ENCODE data around the gene BCS1L. TPM values are rescaled to one million over a fixed set of nuclear protein-coding genes. Genes with fewer than 3 reads are reported as not detected.

The BCS1L gene
- total RNA-seq, 3 donors from 2014 or later = 26.4 to 35.4 (median 32.4) TPM

DNA sequence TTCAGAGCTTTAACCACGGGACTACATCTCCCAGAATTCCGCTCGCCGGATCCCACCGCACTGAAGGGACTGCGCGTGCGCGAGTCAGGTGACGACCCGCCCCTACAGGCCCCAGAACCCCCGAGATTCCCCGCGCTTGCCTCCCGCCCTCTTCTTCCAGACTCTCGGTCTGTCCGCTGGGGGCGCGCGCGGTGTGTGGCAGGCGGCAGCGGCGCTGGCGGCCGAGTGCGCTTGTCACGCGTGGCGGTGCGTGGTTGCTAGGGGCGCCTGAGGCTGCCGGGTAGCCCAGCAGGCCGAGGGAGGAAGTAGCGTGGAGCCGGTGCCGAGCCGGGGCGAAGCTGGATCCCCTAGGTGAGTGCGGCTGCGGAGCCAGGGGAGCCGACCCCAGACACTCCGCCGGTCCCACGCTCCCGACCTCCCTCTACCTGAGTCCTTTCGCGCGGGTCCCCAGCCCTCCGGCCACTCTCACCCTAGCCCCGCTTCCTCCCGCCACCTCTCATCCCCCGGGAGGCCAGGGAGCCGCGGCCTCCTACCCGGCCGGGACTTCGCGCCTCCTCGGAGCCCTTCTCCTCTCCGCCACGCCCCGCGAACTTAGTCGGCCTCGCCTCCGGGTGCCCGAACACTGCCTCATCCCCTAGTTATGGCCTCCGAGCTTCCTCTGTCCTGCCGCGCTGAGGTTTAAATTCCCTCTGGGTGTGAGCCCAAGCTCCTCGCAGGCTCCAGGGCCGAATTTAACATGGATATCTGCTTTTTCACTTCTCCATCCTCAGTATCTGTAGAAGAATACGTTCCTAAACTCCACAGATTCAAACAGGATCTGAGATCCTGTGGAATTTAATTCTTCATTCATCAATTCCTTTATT, 51.4 kb downstream of the BCS1L start, which contains the start of gene TTLL4:
TSS of gene TTLL4 (plus strand) at position 149 of the 863 bp plus-strand sequence. CDS start 26,842 bp downstream, outside the sequence.
- H3K4me3 ChIP-seq = peak within 1 kb of the TSS; percentile 75 to 93 (median 75)
- H3K27me3 ChIP-seq = no peaks in the 10 kb centered on the region
- peaks cover 0 to 5% of the 10 kb centered on the region in 2 donors for H3K4me1 ChIP-seq
- TF ChIP-seq POLR2AphosphoS5 (IDR thresholded peaks at IDR 0.05) = peak; percentile 85 to 95 (median 86)
- peak; percentile 62 for TF ChIP-seq POLR2A (IDR thresholded peaks at IDR 0.05)
- TF ChIP-seq, protein P1, sequence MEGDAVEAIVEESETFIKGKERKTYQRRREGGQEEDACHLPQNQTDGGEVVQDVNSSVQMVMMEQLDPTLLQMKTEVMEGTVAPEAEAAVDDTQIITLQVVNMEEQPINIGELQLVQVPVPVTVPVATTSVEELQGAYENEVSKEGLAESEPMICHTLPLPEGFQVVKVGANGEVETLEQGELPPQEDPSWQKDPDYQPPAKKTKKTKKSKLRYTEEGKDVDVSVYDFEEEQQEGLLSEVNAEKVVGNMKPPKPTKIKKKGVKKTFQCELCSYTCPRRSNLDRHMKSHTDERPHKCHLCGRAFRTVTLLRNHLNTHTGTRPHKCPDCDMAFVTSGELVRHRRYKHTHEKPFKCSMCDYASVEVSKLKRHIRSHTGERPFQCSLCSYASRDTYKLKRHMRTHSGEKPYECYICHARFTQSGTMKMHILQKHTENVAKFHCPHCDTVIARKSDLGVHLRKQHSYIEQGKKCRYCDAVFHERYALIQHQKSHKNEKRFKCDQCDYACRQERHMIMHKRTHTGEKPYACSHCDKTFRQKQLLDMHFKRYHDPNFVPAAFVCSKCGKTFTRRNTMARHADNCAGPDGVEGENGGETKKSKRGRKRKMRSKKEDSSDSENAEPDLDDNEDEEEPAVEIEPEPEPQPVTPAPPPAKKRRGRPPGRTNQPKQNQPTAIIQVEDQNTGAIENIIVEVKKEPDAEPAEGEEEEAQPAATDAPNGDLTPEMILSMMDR (IDR thresholded peaks at IDR 0.05) = peak; percentile 84 to 98 (median 90)
- no peaks in the 10 kb centered on the region for H3K36me3 ChIP-seq
- peak; percentile 97 to 98 for DNase-seq (ENCODE audit: low spot score in 2 of 2)
- H3K27ac ChIP-seq = peak within 1 kb of the TSS; percentile 94 to 98
- no peaks in the 10 kb centered on the region for H3K9me3 ChIP-seq
- intact Hi-C loops (cut with DNase I; ENCODE audit: low total_unique reads) = loop anchor here (1.0 to 10.0 kb wide), 3 partner anchors 32 to 759 kb away; partner anchors contain the start of gene PRKAG3

DNA sequence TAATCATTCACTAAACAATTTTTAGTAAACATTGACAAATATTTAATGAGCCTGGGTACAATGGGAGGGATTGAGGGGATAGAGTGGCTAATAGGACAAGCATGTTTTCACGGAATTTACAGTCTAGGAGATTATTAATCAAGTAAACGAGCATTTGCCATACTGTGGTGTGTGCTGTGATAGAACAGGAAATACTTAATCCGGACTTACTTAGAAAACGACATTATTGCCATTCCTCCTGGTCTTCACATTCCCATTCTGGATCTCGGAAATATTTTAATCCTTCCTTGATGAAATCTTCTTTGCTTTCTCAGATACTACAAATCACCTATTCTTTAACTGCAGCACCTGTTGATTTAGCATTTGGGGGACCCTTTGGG, 52.1 kb downstream of the BCS1L start:
- H3K9me3 ChIP-seq = no peaks in the 10 kb centered on the region
- no peaks in the 10 kb centered on the region for H3K27me3 ChIP-seq
- peak overlapping the region; percentile 75 to 93 (median 75) for H3K4me3 ChIP-seq
- no peaks in the 10 kb centered on the region for H3K36me3 ChIP-seq
- intact Hi-C loops (cut with DNase I; ENCODE audit: low total_unique reads) = loop anchor here (1.0 to 10.0 kb wide), 3 partner anchors 32 to 759 kb away; partner anchors contain the start of gene PRKAG3
- no peak for DNase-seq (ENCODE audit: low spot score in 2 of 2)
- H3K27ac ChIP-seq = peak overlapping the region; percentile 94 to 98
- TF ChIP-seq POLR2AphosphoS5 (IDR thresholded peaks at IDR 0.05) (no peak), POLR2A (IDR thresholded peaks at IDR 0.05) (no peak)
- TF ChIP-seq, protein P1 (IDR thresholded peaks at IDR 0.05) = no peak
- peaks cover 0 to 5% of the 10 kb centered on the region in 2 donors for H3K4me1 ChIP-seq

Other genes starting within 250 kb of the BCS1L start
- gene VIL1, start 240.6 kb upstream of the BCS1L start, total RNA-seq = 1 to 10 TPM in 1 of 3 donors, under 1 TPM in 1, not detected in 1; under 0.01 to 2.9 TPM
- gene USP37, start 91.3 kb upstream of the BCS1L start, total RNA-seq = 10 to 100 TPM in 2 of 3 donors, 1 to 10 TPM in 1; 6.9 to 24.6 (median 14.4) TPM
- gene CNOT9, start 90.8 kb upstream of the BCS1L start, total RNA-seq = 10 to 100 TPM; 30.6 to 55.6 (median 44.9) TPM
- gene PLCD4, start 51.8 kb upstream of the BCS1L start, total RNA-seq = 1 to 10 TPM; 1.8 to 8.0 (median 2.6) TPM
- gene ZNF142, start 60 bp upstream of the BCS1L start, total RNA-seq = 10 to 100 TPM; 12.0 to 16.0 (median 15.4) TPM
- gene RNF25, start 12.3 kb downstream of the BCS1L start, total RNA-seq = 10 to 100 TPM; 22.7 to 25.9 (median 23.0) TPM
- 10 to 100 TPM; 22.2 to 78.0 (median 35.7) TPM for gene STK36, start 12.4 kb downstream of the BCS1L start, total RNA-seq
- gene TTLL4, start 51.2 kb downstream of the BCS1L start, total RNA-seq = 10 to 100 TPM in 2 of 3 donors, 1 to 10 TPM in 1; 8.3 to 34.7 (median 29.0) TPM
- gene CYP27A1, start 122.5 kb downstream of the BCS1L start, total RNA-seq = 10 to 100 TPM; 25.6 to 65.0 (median 28.8) TPM
- not detected for gene PRKAG3, start 172.1 kb downstream of the BCS1L start, total RNA-seq
- gene WNT6, start 200.1 kb downstream of the BCS1L start, total RNA-seq = 1 to 10 TPM in 2 of 3 donors, under 1 TPM in 1; 0.48 to 3.3 (median 1.3) TPM
- 1 to 10 TPM in 1 of 3 donors, under 1 TPM in 1, not detected in 1; 0.88 to 2.9 TPM for gene WNT10A, start 221.2 kb downstream of the BCS1L start, total RNA-seq